ENCODE data around the gene PLAC9. TPM values are rescaled to one million over a fixed set of nuclear protein-coding genes. Genes with fewer than 3 reads are reported as not detected.

The PLAC9 gene
- total and polyA plus RNA-seq, 2 experiments from 2014 or later = 1.1 to 11.0 TPM

DNA sequence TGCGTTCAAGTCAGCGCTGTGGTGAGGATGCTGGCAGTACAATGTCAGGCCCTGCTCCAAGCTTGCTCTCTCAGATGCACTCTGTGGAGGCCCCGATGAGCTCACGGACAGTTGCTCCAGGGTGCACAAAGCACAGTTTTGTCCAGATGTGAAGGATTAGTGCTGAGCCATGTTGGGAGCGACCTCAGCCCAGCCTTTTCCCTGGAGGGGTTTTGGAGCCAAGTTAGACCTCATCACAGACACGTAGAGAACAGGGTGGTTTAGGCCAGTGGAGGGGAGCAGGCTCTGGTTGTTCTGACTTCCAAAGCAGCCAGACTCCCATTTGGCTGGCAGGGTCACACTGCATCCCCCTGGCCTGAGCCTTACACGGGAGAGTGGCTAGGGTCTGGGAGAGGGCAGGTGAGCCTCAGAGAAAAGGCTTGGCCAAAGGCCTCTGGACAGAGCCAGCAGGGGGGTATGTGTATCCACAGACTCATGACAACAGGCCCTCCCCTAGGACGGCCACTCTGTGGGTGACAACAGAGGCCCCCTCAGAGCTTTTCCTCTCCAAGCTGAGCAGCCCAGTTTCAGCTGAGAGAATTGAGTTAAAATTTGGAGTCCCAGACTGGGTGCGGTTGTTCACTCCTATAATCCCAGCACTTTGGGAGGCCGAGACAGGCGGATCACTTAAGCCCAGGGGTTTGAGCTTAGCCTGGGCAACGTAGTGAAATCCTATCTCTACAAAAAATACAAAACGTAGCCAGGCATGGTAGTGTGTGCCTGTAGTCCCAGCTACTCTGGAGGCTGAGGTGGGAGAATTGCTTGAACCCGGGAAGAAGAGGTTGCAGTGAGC, 4.7 kb downstream of the PLAC9 start:
- no peaks in the 10 kb centered on the region for H3K36me3 Mint-ChIP-seq (ENCODE audit: low read depth)
- H3K27ac ChIP-seq (ENCODE audit: low read depth) = no peak overlapping the region
- DNase-seq (ENCODE audit: low spot score) = no peak

More for the DNA sequence above, 4.7 kb downstream of the PLAC9 start:
- no peaks in the 10 kb centered on the region for H3K9me2 ChIP-seq (ENCODE audit: insufficient read depth)
- Mint-ChIP-seq H3K9me3 (no peaks in the 10 kb centered on the region), H3K4me3 (no peak overlapping the region), H3K27me3 (ENCODE audit: insufficient read depth, low read depth, poor library complexity) (peaks cover 19% of the 10 kb centered on the region), H3K27ac (no peak overlapping the region), H3K4me1 (peaks cover 15% of the 10 kb centered on the region)
- no peaks in the 10 kb centered on the region for H3K79me2 ChIP-seq (replicated peaks; ENCODE audit: insufficient read depth)
- H3K36me3 ChIP-seq (ENCODE audit: insufficient read depth) = no peaks in the 10 kb centered on the region
- no peak overlapping the region for H3K4me2 ChIP-seq
- H3F3A ChIP-seq (replicated peaks; ENCODE audit: low read depth) = no peaks in the 10 kb centered on the region
- no peak for TF ChIP-seq POLR2AphosphoS5 (IDR thresholded peaks at IDR 0.05; ENCODE audit: low read depth)
- TF ChIP-seq JUNB (IDR thresholded peaks at IDR 0.05; ENCODE audit: unreplicated experiment) = no peak
- no peak for TF ChIP-seq ZNF114 (CRISPR knock-in tag; IDR thresholded peaks at IDR 0.05)
- TF ChIP-seq, protein P1, sequence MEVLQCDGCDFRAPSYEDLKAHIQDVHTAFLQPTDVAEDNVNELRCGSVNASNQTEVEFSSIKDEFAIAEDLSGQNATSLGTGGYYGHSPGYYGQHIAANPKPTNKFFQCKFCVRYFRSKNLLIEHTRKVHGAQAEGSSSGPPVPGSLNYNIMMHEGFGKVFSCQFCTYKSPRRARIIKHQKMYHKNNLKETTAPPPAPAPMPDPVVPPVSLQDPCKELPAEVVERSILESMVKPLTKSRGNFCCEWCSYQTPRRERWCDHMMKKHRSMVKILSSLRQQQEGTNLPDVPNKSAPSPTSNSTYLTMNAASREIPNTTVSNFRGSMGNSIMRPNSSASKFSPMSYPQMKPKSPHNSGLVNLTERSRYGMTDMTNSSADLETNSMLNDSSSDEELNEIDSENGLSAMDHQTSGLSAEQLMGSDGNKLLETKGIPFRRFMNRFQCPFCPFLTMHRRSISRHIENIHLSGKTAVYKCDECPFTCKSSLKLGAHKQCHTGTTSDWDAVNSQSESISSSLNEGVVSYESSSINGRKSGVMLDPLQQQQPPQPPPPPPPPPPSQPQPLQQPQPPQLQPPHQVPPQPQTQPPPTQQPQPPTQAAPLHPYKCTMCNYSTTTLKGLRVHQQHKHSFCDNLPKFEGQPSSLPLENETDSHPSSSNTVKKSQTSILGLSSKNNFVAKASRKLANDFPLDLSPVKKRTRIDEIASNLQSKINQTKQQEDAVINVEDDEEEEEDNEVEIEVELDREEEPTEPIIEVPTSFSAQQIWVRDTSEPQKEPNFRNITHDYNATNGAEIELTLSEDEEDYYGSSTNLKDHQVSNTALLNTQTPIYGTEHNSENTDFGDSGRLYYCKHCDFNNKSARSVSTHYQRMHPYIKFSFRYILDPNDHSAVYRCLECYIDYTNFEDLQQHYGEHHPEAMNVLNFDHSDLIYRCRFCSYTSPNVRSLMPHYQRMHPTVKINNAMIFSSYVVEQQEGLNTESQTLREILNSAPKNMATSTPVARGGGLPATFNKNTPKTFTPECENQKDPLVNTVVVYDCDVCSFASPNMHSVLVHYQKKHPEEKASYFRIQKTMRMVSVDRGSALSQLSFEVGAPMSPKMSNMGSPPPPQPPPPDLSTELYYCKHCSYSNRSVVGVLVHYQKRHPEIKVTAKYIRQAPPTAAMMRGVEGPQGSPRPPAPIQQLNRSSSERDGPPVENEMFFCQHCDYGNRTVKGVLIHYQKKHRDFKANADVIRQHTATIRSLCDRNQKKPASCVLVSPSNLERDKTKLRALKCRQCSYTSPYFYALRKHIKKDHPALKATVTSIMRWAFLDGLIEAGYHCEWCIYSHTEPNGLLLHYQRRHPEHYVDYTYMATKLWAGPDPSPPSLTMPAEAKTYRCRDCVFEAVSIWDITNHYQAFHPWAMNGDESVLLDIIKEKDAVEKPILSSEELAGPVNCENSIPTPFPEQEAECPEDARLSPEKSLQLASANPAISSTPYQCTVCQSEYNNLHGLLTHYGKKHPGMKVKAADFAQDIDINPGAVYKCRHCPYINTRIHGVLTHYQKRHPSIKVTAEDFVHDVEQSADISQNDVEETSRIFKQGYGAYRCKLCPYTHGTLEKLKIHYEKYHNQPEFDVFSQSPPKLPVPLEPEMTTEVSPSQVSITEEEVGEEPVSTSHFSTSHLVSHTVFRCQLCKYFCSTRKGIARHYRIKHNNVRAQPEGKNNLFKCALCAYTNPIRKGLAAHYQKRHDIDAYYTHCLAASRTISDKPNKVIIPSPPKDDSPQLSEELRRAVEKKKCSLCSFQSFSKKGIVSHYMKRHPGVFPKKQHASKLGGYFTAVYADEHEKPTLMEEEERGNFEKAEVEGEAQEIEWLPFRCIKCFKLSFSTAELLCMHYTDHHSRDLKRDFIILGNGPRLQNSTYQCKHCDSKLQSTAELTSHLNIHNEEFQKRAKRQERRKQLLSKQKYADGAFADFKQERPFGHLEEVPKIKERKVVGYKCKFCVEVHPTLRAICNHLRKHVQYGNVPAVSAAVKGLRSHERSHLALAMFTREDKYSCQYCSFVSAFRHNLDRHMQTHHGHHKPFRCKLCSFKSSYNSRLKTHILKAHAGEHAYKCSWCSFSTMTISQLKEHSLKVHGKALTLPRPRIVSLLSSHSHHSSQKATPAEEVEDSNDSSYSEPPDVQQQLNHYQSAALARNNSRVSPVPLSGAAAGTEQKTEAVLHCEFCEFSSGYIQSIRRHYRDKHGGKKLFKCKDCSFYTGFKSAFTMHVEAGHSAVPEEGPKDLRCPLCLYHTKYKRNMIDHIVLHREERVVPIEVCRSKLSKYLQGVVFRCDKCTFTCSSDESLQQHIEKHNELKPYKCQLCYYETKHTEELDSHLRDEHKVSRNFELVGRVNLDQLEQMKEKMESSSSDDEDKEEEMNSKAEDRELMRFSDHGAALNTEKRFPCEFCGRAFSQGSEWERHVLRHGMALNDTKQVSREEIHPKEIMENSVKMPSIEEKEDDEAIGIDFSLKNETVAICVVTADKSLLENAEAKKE (CRISPR knock-in tag; IDR thresholded peaks at IDR 0.05) = no peak
- no peak overlapping the region for H3K4me3 ChIP-seq
- peaks cover 17% of the 10 kb centered on the region for H3K27me3 ChIP-seq (ENCODE audit: insufficient read depth)
- no peak for ATAC-seq
- no peaks in the 10 kb centered on the region for H4K20me1 ChIP-seq (replicated peaks; ENCODE audit: insufficient read depth)
- peaks cover 4% of the 10 kb centered on the region; the same call in 1 of the 2 replicates for H3K4me1 ChIP-seq (ENCODE audit: insufficient read depth)
- H2AFZ ChIP-seq = no peak overlapping the region
